ENCODE data around the gene LRP8. TPM values are rescaled to one million over a fixed set of nuclear protein-coding genes. Genes with fewer than 3 reads are reported as not detected.
"Not testable (repeated sequence)": the region's sequence is repeated elsewhere in the genome, so short reads cannot be mapped to it uniquely, and the experiment has no call there.

The LRP8 gene
- total and polyA plus RNA-seq, 2 donors from 2014 or later, result 1.4 to 6.9 TPM

DNA sequence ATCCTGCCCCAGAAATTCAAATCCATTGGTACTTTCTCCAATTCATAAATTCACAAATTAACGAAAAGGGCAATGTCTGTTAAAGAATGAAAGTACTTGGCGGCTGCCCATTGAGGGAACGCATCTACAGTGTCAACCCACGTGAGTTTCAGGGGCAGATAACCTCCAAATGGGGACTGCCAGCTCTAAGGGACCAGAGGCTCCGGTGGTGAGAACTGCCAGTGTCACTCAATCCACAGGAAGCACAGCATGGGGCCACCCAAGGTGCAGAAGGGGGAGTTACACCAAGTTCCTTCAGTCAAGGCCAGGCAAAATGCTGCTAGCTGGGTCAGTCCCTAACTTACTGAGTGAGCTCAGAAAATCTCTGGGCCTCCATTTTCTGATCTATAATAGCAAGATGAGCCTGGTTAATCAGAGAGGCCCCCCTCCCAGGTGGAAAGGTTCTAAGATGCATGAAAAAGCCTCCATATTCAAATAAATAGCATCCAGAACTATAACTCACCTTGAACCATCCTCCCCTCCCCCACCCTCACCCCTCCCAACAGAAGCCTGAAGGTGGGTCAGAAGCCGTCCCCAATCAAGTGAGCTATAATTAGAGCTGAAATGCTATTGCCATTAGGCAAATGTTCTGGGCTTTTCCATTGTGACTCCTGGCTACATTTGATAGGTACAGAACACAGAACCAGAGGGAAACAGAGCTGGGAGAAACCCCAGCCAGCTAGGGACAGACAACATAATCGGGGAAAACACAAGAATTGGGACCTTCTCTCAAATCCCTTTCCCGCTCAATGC lies 41.7 kb downstream of the LRP8 start:
- no peaks in the 10 kb centered on the region for H3K36me3 ChIP-seq (ENCODE audit: control insufficient read depth in 2 of 3, insufficient read depth in 3 of 3, low read length in 3 of 3)
- H3K4me3 ChIP-seq (ENCODE audit: low read length in 3 of 3), result no peak overlapping the region
- H3K9me3 ChIP-seq (ENCODE audit: control insufficient read depth in 2 of 3, insufficient read depth in 1 of 3, low read length in 3 of 3), result no peaks in the 10 kb centered on the region
- FAIRE-seq (no peak), DNase-seq (peak in 2 of 5 donors; percentile 29 to 32)
- TF ChIP-seq, protein P1, sequence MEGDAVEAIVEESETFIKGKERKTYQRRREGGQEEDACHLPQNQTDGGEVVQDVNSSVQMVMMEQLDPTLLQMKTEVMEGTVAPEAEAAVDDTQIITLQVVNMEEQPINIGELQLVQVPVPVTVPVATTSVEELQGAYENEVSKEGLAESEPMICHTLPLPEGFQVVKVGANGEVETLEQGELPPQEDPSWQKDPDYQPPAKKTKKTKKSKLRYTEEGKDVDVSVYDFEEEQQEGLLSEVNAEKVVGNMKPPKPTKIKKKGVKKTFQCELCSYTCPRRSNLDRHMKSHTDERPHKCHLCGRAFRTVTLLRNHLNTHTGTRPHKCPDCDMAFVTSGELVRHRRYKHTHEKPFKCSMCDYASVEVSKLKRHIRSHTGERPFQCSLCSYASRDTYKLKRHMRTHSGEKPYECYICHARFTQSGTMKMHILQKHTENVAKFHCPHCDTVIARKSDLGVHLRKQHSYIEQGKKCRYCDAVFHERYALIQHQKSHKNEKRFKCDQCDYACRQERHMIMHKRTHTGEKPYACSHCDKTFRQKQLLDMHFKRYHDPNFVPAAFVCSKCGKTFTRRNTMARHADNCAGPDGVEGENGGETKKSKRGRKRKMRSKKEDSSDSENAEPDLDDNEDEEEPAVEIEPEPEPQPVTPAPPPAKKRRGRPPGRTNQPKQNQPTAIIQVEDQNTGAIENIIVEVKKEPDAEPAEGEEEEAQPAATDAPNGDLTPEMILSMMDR (IDR thresholded peaks at IDR 0.05; ENCODE audit: borderline replicate concordance, extremely low read depth, insufficient read depth), result no peak
- H3K4me1 ChIP-seq (ENCODE audit: control insufficient read depth in 2 of 3, insufficient read depth in 2 of 3, low read depth in 1 of 3, low read length in 3 of 3), result no peaks in the 10 kb centered on the region
- H3K27ac ChIP-seq (ENCODE audit: low read depth in 2 of 2, low read length in 2 of 2), result no peak overlapping the region
- no peaks in the 10 kb centered on the region for H3K27me3 ChIP-seq (ENCODE audit: control insufficient read depth, insufficient read depth, low read length)
- H3K9ac ChIP-seq (ENCODE audit: low read length in 3 of 3), result no peak overlapping the region
- intact Hi-C loops (cut with DNase I), result loop anchor here (10.0 kb wide), 1 partner anchor 479 kb away; no protein-coding TSS in a partner anchor

DNA sequence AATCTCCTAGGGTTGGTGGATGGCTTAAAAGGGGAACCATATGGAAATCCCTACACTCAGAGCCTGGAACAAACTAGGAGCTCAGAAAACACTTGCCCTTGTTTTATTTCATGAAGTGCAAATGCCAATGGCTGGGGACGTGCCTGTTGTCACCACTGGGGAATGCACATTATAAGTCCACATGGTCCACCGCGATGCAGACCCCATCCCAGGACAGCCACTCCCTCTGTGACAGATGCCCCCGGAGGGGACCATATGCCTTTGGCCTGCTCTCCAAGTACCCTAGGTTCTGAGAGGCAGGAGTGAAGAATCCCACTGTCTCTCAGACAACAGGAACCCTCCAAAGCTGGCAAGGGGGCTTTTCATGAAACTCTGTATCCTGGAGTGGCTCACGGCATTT lies 42.3 kb downstream of the LRP8 start:
- no peaks in the 10 kb centered on the region for H3K36me3 ChIP-seq (ENCODE audit: control insufficient read depth in 2 of 3, insufficient read depth in 3 of 3, low read length in 3 of 3)
- H3K4me1 ChIP-seq (ENCODE audit: control insufficient read depth in 2 of 3, insufficient read depth in 2 of 3, low read depth in 1 of 3, low read length in 3 of 3), result no peaks in the 10 kb centered on the region
- H3K27ac ChIP-seq (ENCODE audit: low read depth in 2 of 2, low read length in 2 of 2), result no peak overlapping the region
- no peak overlapping the region for H3K4me3 ChIP-seq (ENCODE audit: low read length in 3 of 3)
- FAIRE-seq (no peak), DNase-seq (peak in 1 of 5 donors; percentile 49)
- no peaks in the 10 kb centered on the region for H3K27me3 ChIP-seq (ENCODE audit: control insufficient read depth, insufficient read depth, low read length)
- no peak overlapping the region for H3K9ac ChIP-seq (ENCODE audit: low read length in 3 of 3)
- H3K9me3 ChIP-seq (ENCODE audit: control insufficient read depth in 2 of 3, insufficient read depth in 1 of 3, low read length in 3 of 3), result no peaks in the 10 kb centered on the region
- intact Hi-C loops (cut with DNase I), result loop anchor here (10.0 kb wide), 1 partner anchor 479 kb away; no protein-coding TSS in a partner anchor
- TF ChIP-seq, protein P1 (IDR thresholded peaks at IDR 0.05; ENCODE audit: borderline replicate concordance, extremely low read depth, insufficient read depth), result no peak

DNA sequence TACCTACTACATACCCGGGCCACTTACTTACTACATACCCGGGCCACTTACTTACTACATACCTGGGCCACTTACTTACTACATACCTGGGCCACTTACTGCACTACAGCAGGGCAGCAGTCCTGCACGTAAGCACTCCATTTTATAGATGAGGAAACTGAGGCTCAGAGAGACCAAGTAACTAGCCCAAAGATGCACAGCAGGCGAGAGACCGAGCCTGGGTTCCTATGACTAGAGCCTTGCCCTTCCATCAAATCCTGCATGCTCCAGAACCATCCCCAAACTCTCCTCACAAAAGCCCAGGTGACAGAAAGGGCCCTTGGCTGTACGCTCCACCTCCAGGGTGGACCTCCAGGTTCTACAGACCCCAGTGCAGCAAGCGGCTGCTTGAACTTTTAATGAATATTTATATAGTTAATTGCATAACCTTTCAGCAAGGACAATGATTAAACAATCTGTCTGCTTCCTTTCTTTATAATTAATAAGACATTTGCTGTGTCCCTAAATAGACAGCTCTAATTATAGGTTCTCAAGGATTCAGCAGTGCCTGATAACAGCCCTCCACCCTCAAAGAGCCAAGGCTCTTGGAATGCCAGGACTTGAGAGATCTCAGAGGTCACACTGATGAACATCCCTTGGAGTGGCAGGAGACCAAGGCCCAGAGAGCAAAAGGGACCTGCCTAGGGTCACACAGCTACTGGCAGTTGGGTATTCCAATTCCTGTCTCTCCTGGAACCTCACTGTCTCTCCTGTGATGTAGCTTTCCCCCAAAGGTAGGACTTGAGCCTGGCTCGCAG lies 43.4 kb downstream of the LRP8 start:
- DNase-seq (no peak), FAIRE-seq (no peak)
- no peak overlapping the region for H3K27ac ChIP-seq (ENCODE audit: low read depth in 2 of 2, low read length in 2 of 2)
- TF ChIP-seq, protein P1 (IDR thresholded peaks at IDR 0.05; ENCODE audit: borderline replicate concordance, extremely low read depth, insufficient read depth), result no peak
- no peaks in the 10 kb centered on the region for H3K4me1 ChIP-seq (ENCODE audit: control insufficient read depth in 2 of 3, insufficient read depth in 2 of 3, low read depth in 1 of 3, low read length in 3 of 3)
- no peaks in the 10 kb centered on the region for H3K9me3 ChIP-seq (ENCODE audit: control insufficient read depth in 2 of 3, insufficient read depth in 1 of 3, low read length in 3 of 3)
- no peak overlapping the region for H3K4me3 ChIP-seq (ENCODE audit: low read length in 3 of 3)
- intact Hi-C loops (cut with DNase I), result loop anchor here (10.0 kb wide), 1 partner anchor 480 kb away; no protein-coding TSS in a partner anchor
- H3K36me3 ChIP-seq (ENCODE audit: control insufficient read depth in 2 of 3, insufficient read depth in 3 of 3, low read length in 3 of 3), result no peaks in the 10 kb centered on the region
- H3K27me3 ChIP-seq (ENCODE audit: control insufficient read depth, insufficient read depth, low read length), result no peaks in the 10 kb centered on the region
- no peak overlapping the region for H3K9ac ChIP-seq (ENCODE audit: low read length in 3 of 3)

DNA sequence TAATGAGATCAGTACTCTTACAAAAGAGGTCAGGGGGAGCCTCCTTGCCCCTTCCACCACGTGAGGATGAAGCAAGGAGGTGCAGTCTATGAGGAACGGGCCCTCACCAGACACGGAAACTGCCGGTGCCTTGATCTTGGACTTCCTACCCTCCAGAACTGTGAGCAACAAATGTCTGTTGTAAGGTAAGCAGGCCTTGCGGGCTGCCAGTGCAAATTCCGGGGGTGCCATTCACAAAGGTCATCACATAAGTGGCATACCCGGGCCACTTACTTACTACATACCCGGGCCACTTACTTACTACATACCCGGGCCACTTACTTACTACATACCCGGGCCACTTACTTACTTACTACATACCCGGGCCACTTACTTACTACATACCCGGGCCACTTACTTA lies 44.7 kb downstream of the LRP8 start:
- not testable (repeated sequence) for H3K9ac ChIP-seq (ENCODE audit: low read length in 3 of 3); H3K27me3 ChIP-seq (ENCODE audit: control insufficient read depth, insufficient read depth, low read length); H3K4me3 ChIP-seq (ENCODE audit: low read length in 3 of 3); H3K9me3 ChIP-seq (ENCODE audit: control insufficient read depth in 2 of 3, insufficient read depth in 1 of 3, low read length in 3 of 3); FAIRE-seq; H3K27ac ChIP-seq (ENCODE audit: low read depth in 2 of 2, low read length in 2 of 2); DNase-seq; H3K36me3 ChIP-seq (ENCODE audit: control insufficient read depth in 2 of 3, insufficient read depth in 3 of 3, low read length in 3 of 3); H3K4me1 ChIP-seq (ENCODE audit: control insufficient read depth in 2 of 3, insufficient read depth in 2 of 3, low read depth in 1 of 3, low read length in 3 of 3)
- intact Hi-C loops (cut with DNase I), result loop anchor here (10.0 kb wide), 1 partner anchor 482 kb away; no protein-coding TSS in a partner anchor

All from kidney (tissue), 14 donors.